GM12873 (cell line): ENCODE results near the gene MYDGF.

Source experiments
- CTCF ChIP-seq: IDR thresholded peaks from 2 replicates; pipeline ENCODE4 v1.5.1; 2012; ENCODE audit warnings: low read depth, mild to moderate bottlenecking, moderate library complexity, low read length, control low read depth; ENCODE audit not compliant: insufficient read depth; ENCODE audit errors: missing control alignments

Gene MYDGF

GRCh38 chr19:4669723-4670480, at the start of gene MYDGF:
TSS of gene MYDGF (minus strand) at chr19:4670342. CDS start at chr19:4670334, 8 bp downstream.
- TF ChIP-seq CTCF, result no peak

DNA sequence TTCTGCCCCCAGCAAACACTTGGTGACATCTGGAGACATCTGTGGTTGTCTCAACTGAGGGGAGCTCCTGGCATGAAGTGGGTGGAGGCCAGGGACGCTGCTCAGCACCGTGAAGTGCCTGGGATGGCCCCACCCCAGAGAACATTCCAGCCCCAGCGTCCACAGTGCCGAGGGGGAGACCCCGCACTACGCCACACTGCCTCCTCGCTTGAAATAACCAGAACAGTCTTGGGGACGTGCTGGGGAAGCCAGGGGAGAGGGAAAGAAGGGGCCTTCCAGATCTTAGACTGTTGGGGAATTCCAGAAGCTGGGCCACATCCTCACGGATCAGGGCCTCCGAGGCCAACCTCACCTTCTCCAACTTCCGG, 49.3 kb upstream of the MYDGF start:
- TF ChIP-seq CTCF, result no peak

DNA sequence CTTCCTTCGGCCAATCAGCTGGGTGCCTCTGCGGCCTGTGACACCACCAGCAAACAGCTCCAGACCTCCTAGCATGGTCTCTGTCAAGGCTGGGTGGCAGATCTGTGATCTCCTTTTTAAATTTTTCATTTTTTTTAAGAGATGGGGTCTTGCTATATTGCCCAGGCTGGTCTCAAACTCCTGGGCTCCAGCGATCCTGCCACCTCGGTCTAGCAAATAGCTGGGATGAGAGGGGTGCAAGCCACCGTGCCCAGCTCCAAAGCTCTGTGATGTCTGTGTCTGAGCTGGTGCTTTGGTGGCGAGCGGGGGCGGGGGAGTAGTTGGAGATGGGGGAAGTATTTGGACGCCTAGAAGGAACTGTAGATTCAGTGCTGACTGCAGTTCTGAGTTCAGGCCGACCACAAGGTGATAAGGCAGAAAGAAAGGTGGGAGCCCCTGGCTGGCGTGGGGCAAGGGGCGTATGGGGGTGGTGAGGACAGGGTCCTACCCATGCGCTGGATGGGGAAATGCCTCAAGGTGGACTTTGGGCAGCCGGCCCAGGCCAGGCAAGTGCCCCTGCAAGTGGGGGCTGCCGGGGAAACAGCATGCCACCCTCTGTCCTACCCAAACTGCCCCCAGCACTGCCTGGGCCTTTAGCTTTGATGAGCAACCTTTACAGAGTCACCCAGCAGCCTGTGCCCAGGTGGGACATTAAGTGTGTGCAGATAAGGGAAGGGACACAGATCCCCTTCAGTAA, 48.0 kb upstream of the MYDGF start:
- no peak for TF ChIP-seq CTCF

DNA sequence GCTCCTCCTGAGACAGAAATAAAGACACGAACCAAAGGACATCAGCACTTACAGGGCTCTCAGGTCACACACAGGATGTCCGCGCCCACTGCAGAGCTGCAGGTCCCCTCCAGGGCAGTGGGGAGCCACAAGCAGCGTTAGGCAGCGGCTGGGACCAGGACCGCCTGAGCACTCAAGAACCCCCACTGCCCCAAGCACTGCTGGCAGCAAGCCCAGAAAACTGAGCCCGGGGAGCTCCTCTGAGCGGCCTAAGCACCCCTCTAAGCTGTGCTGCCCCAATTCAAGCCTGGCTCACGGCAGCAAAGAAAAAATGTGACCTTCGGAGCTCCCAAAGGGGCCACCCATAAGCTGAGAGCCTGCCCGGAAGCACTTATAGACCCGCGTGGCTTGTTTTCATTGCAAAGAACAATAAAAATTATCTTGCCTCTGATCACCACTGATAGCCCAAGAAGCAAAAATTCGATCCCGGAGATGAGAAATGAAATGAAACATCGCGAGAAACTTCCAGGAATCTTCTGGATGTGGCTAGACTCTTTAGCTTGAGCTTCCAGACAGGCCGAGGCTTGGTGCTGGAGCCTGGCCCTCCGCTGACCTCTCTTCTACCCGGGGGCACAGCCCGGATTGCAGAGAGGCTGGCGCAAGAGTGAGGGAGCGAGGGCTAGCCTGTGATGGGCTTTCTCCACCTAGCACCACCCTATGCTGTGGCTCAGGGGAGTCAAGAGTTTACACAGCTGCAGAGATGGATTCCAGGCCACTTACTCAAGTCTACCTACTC, 47.2 kb upstream of the MYDGF start:
- no peak for TF ChIP-seq CTCF

DNA sequence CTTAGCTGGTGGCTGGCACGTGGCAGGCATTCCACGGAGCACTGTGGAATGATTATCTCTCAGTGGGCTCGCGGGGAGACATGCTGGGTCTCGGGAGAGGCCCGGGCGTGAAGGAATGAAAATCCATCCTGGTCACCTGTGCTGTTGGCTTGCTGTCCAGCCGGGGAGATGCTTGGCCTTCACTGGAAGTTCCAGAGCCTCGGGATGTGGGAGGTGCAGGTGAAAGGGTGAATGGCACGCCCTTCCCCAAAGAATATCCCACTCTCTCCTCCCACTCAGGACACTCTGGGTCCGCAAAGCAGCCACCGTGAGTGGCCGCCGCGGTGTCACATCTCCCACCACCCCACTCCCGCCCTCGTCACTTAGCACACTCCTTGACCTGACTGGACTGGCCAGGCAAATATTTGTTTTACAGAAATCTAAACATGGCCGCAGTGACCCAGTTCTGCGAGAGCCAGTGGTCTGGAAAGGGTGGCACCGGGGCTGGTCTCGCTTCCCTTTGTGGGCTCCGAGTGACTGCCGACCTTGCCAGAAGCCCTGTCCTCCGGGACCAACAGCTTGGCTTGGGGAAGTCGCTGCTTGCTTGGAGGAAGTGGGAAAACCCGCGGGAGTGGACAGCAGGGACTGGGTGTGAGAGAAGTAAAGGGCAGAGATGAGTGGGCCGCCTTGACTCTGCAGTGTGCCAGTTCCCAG, 45.5 kb upstream of the MYDGF start:
- TF ChIP-seq CTCF, result no peak

- TF ChIP-seq CTCF, result no peak
Observed at GRCh38 chr19:4714016-4714415, 43.9 kb upstream of the MYDGF start.
